Parathyroid adenoma (tissue), 2 donors: ENCODE results near the gene FZR1.

Experiments
- H2AFZ ChIP-seq: fragments of 300-600 bp; sonication (generic); one replicate; pipeline ENCODE4 v1.7.0; 2017; ENCODE audit warnings: antibody characterized with exemption, mild to moderate bottlenecking
- H3K27ac ChIP-seq: fragments of 300-600 bp; sonication (generic); one replicate; pipeline ENCODE4 v1.7.0; 2017
- H3K27me3 ChIP-seq: fragments of 300-600 bp; sonication (generic); one replicate; pipeline ENCODE4 v1.7.0; 2017; ENCODE audit warnings: low read length; ENCODE audit not compliant: control insufficient read depth, insufficient read depth
- H3K36me3 ChIP-seq: fragments of 300-600 bp; sonication (generic); one replicate; pipeline ENCODE4 v1.7.0; 2017; ENCODE audit warnings: low read length; ENCODE audit not compliant: control insufficient read depth, insufficient read depth
- H3K4me1 ChIP-seq: fragments of 300-600 bp; sonication (generic); one replicate; pipeline ENCODE4 v1.7.0; 2017; ENCODE audit warnings: control low read depth
- H3K4me2 ChIP-seq: fragments of 300-600 bp; sonication (generic); one replicate; pipeline ENCODE4 v1.7.0; 2017; ENCODE audit warnings: low read length
- H3K4me3 ChIP-seq: fragments of 300-600 bp; sonication (generic); one replicate; pipeline ENCODE4 v1.7.0; 2017; ENCODE audit warnings: low read depth, low read length
- H3K79me2 ChIP-seq: fragments of 300-600 bp; sonication (generic); one replicate; pipeline ENCODE4 v1.7.0; 2017; ENCODE audit warnings: control low read depth
- H3K9ac ChIP-seq: fragments of 300-600 bp; sonication (generic); one replicate; pipeline ENCODE4 v1.7.0; 2017; ENCODE audit warnings: mild to moderate bottlenecking
- H3K9me3 ChIP-seq: fragments of 300-600 bp; sonication (generic); one replicate; pipeline ENCODE4 v1.7.0; 2017; ENCODE audit warnings: low read length; ENCODE audit not compliant: control insufficient read depth
- TF ChIP-seq, protein P1 (sequence below): fragments of 300-600 bp; sonication (generic); IDR thresholded peaks from one replicate; pipeline ENCODE4 v1.7.0; 2017; ENCODE audit warnings: antibody characterized with exemption, mild to moderate bottlenecking
- donor health status: primary hyperparathyroidism.

FZR1 gene

DNA sequence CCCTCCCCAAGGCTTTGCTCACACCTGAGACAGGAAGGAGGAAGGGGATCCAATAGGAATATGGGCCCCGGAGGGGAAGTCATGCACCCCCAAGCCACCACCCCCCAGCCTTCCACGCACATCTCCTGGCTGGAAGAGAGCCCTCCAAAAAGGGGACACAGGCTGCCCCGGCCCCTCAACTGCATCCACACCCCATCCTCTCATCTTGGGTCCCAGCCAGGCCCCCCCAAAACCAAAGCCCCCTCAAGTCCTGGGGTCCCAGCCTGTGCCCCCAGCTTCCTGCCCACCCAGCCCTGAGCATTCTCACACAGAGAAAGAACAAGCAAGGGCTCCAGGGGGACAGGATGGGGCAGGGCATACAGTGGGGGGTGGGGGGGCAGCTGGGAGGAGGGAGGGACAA is 37.9 kb upstream of the FZR1 start:
- no peaks in the 10 kb centered on the region for H3K4me1 ChIP-seq
- TF ChIP-seq, protein P1, sequence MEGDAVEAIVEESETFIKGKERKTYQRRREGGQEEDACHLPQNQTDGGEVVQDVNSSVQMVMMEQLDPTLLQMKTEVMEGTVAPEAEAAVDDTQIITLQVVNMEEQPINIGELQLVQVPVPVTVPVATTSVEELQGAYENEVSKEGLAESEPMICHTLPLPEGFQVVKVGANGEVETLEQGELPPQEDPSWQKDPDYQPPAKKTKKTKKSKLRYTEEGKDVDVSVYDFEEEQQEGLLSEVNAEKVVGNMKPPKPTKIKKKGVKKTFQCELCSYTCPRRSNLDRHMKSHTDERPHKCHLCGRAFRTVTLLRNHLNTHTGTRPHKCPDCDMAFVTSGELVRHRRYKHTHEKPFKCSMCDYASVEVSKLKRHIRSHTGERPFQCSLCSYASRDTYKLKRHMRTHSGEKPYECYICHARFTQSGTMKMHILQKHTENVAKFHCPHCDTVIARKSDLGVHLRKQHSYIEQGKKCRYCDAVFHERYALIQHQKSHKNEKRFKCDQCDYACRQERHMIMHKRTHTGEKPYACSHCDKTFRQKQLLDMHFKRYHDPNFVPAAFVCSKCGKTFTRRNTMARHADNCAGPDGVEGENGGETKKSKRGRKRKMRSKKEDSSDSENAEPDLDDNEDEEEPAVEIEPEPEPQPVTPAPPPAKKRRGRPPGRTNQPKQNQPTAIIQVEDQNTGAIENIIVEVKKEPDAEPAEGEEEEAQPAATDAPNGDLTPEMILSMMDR = no peak
- H3K9ac ChIP-seq = no peak overlapping the region
- H3K36me3 ChIP-seq = no peaks in the 10 kb centered on the region
- H3K4me2 ChIP-seq = no peak overlapping the region
- no peak overlapping the region for H3K4me3 ChIP-seq
- no peaks in the 10 kb centered on the region for H3K79me2 ChIP-seq
- H3K9me3 ChIP-seq = no peaks in the 10 kb centered on the region
- no peaks in the 10 kb centered on the region for H3K27me3 ChIP-seq
- H3K27ac ChIP-seq = no peak overlapping the region
- no peak overlapping the region for H2AFZ ChIP-seq

DNA sequence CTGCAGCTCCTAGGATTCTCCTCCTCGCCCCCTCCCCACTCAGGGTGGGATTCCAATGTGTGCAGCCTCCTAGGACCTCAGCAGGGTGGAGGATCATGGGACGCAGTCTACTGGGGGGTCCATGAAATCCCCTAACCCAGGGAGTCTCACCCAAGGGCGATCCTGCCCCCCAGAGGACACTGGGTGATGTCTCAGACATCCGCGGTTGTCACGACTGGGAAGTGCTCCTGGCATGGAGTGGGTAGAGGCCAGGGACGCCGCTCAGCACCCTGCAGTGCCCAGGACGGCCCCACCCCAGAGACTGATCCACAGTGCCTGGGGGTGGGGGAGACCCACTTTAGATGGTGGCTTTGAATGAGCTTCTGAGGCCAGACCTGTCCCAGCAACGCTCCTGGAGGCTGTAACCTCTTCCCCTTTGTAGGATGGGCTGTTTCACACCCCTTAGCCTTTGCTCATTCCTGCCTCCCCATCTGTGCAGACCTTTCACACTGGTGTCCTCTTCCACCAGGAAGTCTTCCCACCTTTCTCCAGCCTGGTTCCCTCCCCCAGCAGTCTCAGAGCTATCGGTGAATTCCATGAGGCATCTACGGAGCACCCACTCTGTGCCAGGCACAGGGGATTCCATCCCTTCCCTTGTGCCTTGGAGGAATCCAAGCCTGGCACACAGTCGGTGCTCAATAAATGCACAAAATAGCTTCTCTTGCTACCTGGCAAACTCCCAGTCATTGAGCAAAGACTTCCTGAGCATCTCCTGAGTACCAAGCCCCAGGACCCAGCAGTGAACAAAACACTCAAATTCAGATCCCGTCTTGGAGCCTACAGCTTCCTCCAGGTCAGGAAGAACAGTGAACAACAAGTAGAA is 36.2 kb upstream of the FZR1 start:
- H3K4me1 ChIP-seq = no peaks in the 10 kb centered on the region
- no peak overlapping the region for H3K27ac ChIP-seq
- no peaks in the 10 kb centered on the region for H3K9me3 ChIP-seq
- no peaks in the 10 kb centered on the region for H3K79me2 ChIP-seq
- no peak overlapping the region for H3K9ac ChIP-seq
- H3K27me3 ChIP-seq = no peaks in the 10 kb centered on the region
- H3K4me3 ChIP-seq = no peak overlapping the region
- H3K4me2 ChIP-seq = no peak overlapping the region
- TF ChIP-seq, protein P1 = no peak
- H2AFZ ChIP-seq = no peak overlapping the region
- H3K36me3 ChIP-seq = no peaks in the 10 kb centered on the region

DNA sequence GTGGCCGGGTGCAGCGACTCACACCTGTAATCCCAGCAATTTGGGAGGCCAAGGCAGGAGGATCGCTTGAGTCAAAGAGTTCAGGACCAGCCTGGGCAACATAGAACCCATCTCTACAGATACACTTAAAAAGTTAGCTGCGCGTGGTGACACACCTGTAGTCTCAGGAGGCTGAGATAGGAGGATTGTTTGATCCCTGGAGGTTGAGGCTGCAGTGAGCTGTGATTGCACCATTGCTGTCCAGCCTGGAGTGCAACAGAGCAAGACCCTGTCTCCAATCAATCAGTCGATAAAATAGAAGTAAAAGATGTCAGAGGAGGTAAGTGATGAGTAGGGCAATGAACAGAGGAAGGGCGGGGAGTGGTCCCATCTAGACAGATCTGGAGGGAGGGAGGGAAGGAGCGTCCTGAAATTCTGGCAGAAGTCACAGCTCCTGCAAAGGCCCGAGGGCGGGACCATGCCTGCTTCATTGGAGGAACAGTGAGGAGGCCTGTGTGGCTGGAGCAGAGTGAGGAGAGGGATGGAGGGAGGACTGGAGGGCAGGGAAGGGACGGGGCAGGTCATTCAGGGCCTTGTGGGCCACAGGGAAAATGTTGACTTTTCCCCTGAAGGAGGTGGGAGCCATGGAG is 35.5 kb upstream of the FZR1 start:
- H2AFZ ChIP-seq = no peak overlapping the region
- H3K27me3 ChIP-seq = no peaks in the 10 kb centered on the region
- H3K9me3 ChIP-seq = no peaks in the 10 kb centered on the region
- H3K36me3 ChIP-seq = no peaks in the 10 kb centered on the region
- TF ChIP-seq, protein P1 = no peak
- H3K27ac ChIP-seq = no peak overlapping the region
- no peaks in the 10 kb centered on the region for H3K4me1 ChIP-seq
- no peaks in the 10 kb centered on the region for H3K79me2 ChIP-seq
- no peak overlapping the region for H3K4me2 ChIP-seq
- H3K4me3 ChIP-seq = no peak overlapping the region
- H3K9ac ChIP-seq = no peak overlapping the region

DNA sequence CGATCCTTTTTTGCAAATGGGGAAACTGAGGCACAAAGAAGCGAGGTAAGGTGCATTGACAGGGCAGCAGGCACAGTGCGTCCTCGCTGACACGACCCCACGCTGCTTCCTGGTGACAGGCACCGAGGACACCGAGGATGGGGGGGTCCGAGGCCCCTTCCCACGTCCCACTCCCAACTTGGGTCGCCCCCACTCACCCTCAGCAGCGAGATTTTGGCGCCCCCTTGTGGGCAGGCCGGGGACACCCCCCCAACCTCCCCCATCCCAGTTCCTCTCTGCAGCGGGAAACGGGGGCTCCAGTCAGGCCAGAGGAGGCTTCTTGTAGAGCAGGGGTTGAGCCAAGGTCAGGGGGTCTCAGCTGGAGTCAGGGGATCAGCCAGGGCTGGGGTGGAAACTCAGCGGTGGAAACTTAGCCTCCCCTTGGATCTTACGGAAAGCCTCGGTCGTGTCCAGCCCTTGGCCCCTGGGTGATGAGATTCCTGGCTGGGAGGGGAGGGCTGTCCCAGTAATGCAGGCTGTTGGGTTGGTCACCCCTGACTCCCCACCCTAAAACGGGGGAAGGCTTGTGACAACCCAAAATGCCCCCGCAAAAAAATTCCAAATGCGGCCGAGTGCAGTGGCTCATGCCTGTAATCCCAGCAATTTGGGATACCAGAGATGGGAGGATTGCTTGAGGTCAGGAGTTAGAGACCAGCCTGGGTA is 34.0 kb upstream of the FZR1 start:
- Histone ChIP-seq H3K4me2 (peak overlapping the region; percentile 17), H3K9ac (no peak overlapping the region), H3K27ac (no peak overlapping the region), H3K36me3 (no peaks in the 10 kb centered on the region), H2AFZ (no peak overlapping the region), H3K27me3 (no peaks in the 10 kb centered on the region), H3K79me2 (no peaks in the 10 kb centered on the region), H3K9me3 (no peaks in the 10 kb centered on the region), H3K4me3 (no peak overlapping the region), H3K4me1 (no peaks in the 10 kb centered on the region)
- TF ChIP-seq, protein P1 = peak; percentile 85
